ENCODE data around the gene SLC43A2. TPM values are rescaled to one million over a fixed set of nuclear protein-coding genes. Genes with fewer than 3 reads are reported as not detected.

SLC43A2 gene
- polyA plus RNA-seq, 1 of the 3 experiments (the other 2 are of a cell fraction): 9.8 TPM

DNA sequence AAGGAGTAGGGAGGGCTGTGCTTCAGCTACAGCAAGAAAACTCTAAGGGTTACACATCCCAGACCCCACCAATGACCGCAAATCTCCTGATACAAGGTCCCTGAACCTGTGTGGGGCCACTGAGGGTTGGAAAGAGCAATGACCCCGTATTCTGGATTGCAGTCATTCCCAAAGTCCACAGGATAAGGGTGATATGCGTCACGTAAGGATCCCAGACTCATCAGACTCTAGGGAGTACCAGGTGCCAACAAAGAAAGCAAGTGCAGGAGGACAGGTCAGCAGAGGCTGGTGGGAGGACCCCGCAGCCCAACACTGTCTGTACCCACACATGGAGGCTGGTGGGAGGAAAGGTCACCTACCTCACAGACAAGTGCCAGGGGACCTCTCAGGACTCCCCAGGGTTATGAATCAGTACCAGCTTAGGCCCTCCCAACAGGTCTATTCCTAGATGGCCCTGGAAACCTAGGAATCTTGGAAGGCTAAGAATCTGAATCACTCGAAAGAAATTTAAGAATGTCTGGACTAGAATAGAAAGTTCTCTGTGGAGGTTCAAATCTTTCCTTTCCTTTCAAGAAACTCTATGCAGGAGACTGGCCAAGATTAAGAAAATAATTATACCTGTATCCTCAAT, 82.2 kb downstream of the SLC43A2 start:
- Histone ChIP-seq H3K4me3 (ENCODE audit: low read depth in 2 of 2, low read length in 1 of 2) (no peak overlapping the region), H2AFZ (ENCODE audit: low read depth) (no peak overlapping the region), H3K4me2 (no peak overlapping the region), H3K79me2 (ENCODE audit: insufficient read depth) (0 out of 2 replicates have a peak, but pooled peaks cover 5% of the 10 kb centered on the region), H4K20me1 (ENCODE audit: insufficient read depth) (no peaks in the 10 kb centered on the region), H3K27me3 (ENCODE audit: insufficient read depth) (no peaks in the 10 kb centered on the region), H3K36me3 (replicated peaks in 1 of 2; ENCODE audit: control insufficient read depth in 1 of 2, insufficient read depth in 2 of 2, low read length in 1 of 2) (peaks cover 26 to 39% of the 10 kb centered on the region in 2 experiments), H3K9me3 (no peaks in the 10 kb centered on the region), H3K9ac (no peak overlapping the region), H3K9me2 (no peaks in the 10 kb centered on the region), H3K27ac (ENCODE audit: low read depth in 2 of 2, low read length in 1 of 2) (no peak overlapping the region), H3F3A (replicated peaks; ENCODE audit: insufficient read depth) (no peaks in the 10 kb centered on the region), H3K4me1 (ENCODE audit: control insufficient read depth in 1 of 2, insufficient read depth in 2 of 2, low read depth in 1 of 2, low read length in 1 of 2) (no peaks in the 10 kb centered on the region)
- TF ChIP-seq POLR2AphosphoS5 (IDR thresholded peaks at IDR 0.05; ENCODE audit: low read depth, low read length): no peak
- TF ChIP-seq TCF12 (IDR thresholded peaks at IDR 0.05): no peak
- CTCF ChIA-PET: no interaction called here
- DNase-seq: no peak
- POLR2A ChIA-PET: no interaction called here
- WGBS (ENCODE audit: low lambda C conversion rate): 98% methylated on average over 6 of the region's 6 CpGs

- CTCF ChIA-PET: no interaction called here
- H3K36me3 ChIP-seq (replicated peaks in 1 of 2; ENCODE audit: control insufficient read depth in 1 of 2, insufficient read depth in 2 of 2, low read length in 1 of 2): peaks cover 26 to 46% of the 10 kb centered on the region in 2 experiments
Observed at GRCh38 chr17:1545618-1546017, 83.0 kb downstream of the SLC43A2 start.

More at GRCh38 chr17:1545618-1546017, 83.0 kb downstream of the SLC43A2 start:
- H3K79me2 ChIP-seq (ENCODE audit: insufficient read depth): 0 out of 2 replicates have a peak, but pooled peaks cover 5% of the 10 kb centered on the region
- TF ChIP-seq EP300 (IDR thresholded peaks at IDR 0.05; ENCODE audit: borderline replicate concordance in 1 of 2, low read depth in 1 of 2, low read length in 1 of 2) (no peak), ZBTB33 (IDR thresholded peaks at IDR 0.05; ENCODE audit: borderline replicate concordance, low read depth) (no peak), ELF1 (IDR thresholded peaks at IDR 0.05) (no peak), MEF2A (IDR thresholded peaks at IDR 0.05; ENCODE audit: borderline replicate concordance, low read depth) (no peak), RFX5 (IDR thresholded peaks at IDR 0.05; ENCODE audit: low read length) (no peak), MAX (IDR thresholded peaks at IDR 0.05; ENCODE audit: low read depth) (no peak), FOXJ3 (CRISPR knock-in tag; IDR thresholded peaks at IDR 0.05) (no peak), JUND (IDR thresholded peaks at IDR 0.05) (no peak), REST (IDR thresholded peaks at IDR 0.05; ENCODE audit: low read depth, low read length) (no peak), YY1 (IDR thresholded peaks at IDR 0.05; ENCODE audit: low read depth) (no peak)
- TF ChIP-seq, protein P1, sequence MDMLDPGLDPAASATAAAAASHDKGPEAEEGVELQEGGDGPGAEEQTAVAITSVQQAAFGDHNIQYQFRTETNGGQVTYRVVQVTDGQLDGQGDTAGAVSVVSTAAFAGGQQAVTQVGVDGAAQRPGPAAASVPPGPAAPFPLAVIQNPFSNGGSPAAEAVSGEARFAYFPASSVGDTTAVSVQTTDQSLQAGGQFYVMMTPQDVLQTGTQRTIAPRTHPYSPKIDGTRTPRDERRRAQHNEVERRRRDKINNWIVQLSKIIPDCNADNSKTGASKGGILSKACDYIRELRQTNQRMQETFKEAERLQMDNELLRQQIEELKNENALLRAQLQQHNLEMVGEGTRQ (IDR thresholded peaks at IDR 0.05; ENCODE audit: borderline replicate concordance, low read depth, low read length): no peak
- TF ChIP-seq, protein P2, sequence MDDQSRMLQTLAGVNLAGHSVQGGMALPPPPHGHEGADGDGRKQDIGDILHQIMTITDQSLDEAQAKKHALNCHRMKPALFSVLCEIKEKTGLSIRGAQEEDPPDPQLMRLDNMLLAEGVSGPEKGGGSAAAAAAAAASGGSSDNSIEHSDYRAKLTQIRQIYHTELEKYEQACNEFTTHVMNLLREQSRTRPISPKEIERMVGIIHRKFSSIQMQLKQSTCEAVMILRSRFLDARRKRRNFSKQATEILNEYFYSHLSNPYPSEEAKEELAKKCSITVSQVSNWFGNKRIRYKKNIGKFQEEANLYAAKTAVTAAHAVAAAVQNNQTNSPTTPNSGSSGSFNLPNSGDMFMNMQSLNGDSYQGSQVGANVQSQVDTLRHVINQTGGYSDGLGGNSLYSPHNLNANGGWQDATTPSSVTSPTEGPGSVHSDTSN (IDR thresholded peaks at IDR 0.05): no peak
- TF ChIP-seq, protein P3, sequence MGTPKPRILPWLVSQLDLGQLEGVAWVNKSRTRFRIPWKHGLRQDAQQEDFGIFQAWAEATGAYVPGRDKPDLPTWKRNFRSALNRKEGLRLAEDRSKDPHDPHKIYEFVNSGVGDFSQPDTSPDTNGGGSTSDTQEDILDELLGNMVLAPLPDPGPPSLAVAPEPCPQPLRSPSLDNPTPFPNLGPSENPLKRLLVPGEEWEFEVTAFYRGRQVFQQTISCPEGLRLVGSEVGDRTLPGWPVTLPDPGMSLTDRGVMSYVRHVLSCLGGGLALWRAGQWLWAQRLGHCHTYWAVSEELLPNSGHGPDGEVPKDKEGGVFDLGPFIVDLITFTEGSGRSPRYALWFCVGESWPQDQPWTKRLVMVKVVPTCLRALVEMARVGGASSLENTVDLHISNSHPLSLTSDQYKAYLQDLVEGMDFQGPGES (IDR thresholded peaks at IDR 0.05; ENCODE audit: low read depth, low read length): no peak
- H2AFZ ChIP-seq (ENCODE audit: low read depth): no peak overlapping the region
- no peaks in the 10 kb centered on the region for H3K9me3 ChIP-seq
- no peak overlapping the region for H3K4me3 ChIP-seq (ENCODE audit: low read depth in 2 of 2, low read length in 1 of 2)
- H3K9ac ChIP-seq: no peak overlapping the region
- H3K27ac ChIP-seq (ENCODE audit: low read depth in 2 of 2, low read length in 1 of 2): no peak overlapping the region
- DNase-seq: no peak
- H3K4me2 ChIP-seq: no peak overlapping the region
- no peaks in the 10 kb centered on the region for H3F3A ChIP-seq (replicated peaks; ENCODE audit: insufficient read depth)
- no peaks in the 10 kb centered on the region for H4K20me1 ChIP-seq (ENCODE audit: insufficient read depth)
- H3K4me1 ChIP-seq (ENCODE audit: control insufficient read depth in 1 of 2, insufficient read depth in 2 of 2, low read depth in 1 of 2, low read length in 1 of 2): no peaks in the 10 kb centered on the region
- 97% methylated on average over 9 of the region's 9 CpGs for WGBS (ENCODE audit: low lambda C conversion rate)
- no peaks in the 10 kb centered on the region for H3K9me2 ChIP-seq
- POLR2A ChIA-PET: no interaction called here
- H3K27me3 ChIP-seq (ENCODE audit: insufficient read depth): no peaks in the 10 kb centered on the region

Measured in SK-N-SH (cell line).